Activated T-helper 17 cell treated with anti-CD3 and anti-CD28 coated beads, Interleukin-2, amount 50 U/mL, for 72 hours (primary cell): ENCODE results near the gene LYPD3. TPM values are rescaled to one million over a fixed set of nuclear protein-coding genes. Genes with fewer than 3 reads are reported as not detected.
A peak's percentile ranks its signal among the peaks of the same experiment; 100 is the strongest.
"Not testable (repeated sequence)": the region's sequence is repeated elsewhere in the genome, so short reads cannot be mapped to it uniquely, and the experiment has no call there.

Source experiments
- ATAC-seq: fragments of 150-1000 bp; cut with Tn5 transposase; replicated peaks from 2 replicates; pipeline ENCODE4 v1.10.0; 2021; ENCODE audit warnings: mild to moderate bottlenecking, moderate library complexity
- H3K27ac Mint-ChIP-seq: one replicate; pipeline ENCODE4 v1.8.0; 2022; ENCODE audit warnings: mixed read lengths
- H3K27me3 Mint-ChIP-seq: one replicate; pipeline ENCODE4 v1.8.0; 2022; ENCODE audit warnings: mixed read lengths
- H3K36me3 Mint-ChIP-seq: one replicate; pipeline ENCODE4 v1.8.0; 2022; ENCODE audit warnings: low read depth, mild to moderate bottlenecking, mixed read lengths
- H3K4me1 Mint-ChIP-seq: one replicate; pipeline ENCODE4 v1.8.0; 2022; ENCODE audit warnings: mixed read lengths
- H3K4me3 Mint-ChIP-seq: one replicate; pipeline ENCODE4 v1.8.0; 2022; ENCODE audit warnings: mild to moderate bottlenecking, mixed read lengths
- H3K9me3 Mint-ChIP-seq: one replicate; pipeline ENCODE4 v1.8.0; 2022; ENCODE audit warnings: mixed read lengths
- total RNA-seq, 2 donors: library from RNA; stranded (reverse); gene quantifications; one replicate each; pipeline ENCODE4 v1.2.3, GENCODE V29; 2022

LYPD3 gene
- total RNA-seq, 2 donors from 2014 or later, result 1.0 to 3.0 TPM

DNA sequence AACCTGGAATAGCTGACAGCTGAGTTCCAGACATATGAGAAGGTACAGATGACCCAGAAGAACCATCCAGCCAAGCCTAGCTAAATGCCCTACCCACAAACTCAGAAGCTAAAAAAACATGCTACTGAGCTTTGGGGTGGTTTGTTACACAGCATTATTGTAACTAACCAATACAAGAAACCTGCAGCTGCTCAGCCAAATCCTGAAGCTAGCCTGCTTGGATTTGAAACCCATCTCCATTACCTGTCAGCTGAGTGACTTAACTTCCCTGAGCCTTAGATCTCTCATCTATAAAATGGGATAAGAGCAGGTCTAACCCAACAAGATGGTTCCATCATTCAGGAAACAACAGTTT, 25.7 kb downstream of the LYPD3 start:
- Mint-ChIP-seq H3K4me3 (peak overlapping the region; percentile 65), H3K27me3 (no peaks in the 10 kb centered on the region), H3K36me3 (no peaks in the 10 kb centered on the region), H3K27ac (peak overlapping the region; percentile 14), H3K4me1 (peaks cover 24% of the 10 kb centered on the region), H3K9me3 (no peaks in the 10 kb centered on the region)
- ATAC-seq, result no peak

DNA sequence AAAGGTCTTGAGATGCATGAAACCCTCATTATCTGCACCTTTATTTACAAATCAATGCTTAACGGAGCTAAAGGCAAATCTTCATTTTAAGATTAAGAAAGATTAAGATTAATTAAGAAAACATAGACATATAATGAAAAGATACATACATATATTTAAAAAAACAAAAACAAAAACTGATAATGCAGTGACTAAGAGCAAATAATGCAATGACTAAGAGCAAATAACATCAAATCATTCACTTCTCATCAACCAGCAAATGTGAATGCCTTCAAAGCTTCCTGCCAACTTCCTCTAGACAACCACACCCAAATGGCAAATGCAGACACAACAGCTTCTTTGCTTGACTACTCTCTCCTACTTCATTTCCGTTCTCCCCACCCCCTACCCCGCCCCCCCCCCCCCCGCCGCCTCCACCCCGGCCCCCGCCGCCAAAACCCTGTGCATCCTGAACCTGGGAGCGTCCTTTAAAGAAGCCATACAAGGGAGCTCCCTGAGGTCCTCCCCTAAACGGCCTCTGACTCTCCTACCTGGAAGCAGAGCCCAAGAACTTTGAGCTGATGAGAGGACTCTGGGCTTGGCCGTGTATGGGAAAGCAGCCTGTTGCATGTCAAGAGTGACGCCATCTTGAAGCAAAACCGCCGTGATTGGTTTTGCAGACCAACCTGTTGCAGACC, 26.2 kb downstream of the LYPD3 start:
- Mint-ChIP-seq H3K27me3 (no peaks in the 10 kb centered on the region), H3K27ac (peak overlapping the region; percentile 76), H3K4me3 (peak overlapping the region; percentile 65), H3K4me1 (peaks cover 24% of the 10 kb centered on the region), H3K36me3 (no peaks in the 10 kb centered on the region), H3K9me3 (no peaks in the 10 kb centered on the region)
- peak; percentile 84 for ATAC-seq

DNA sequence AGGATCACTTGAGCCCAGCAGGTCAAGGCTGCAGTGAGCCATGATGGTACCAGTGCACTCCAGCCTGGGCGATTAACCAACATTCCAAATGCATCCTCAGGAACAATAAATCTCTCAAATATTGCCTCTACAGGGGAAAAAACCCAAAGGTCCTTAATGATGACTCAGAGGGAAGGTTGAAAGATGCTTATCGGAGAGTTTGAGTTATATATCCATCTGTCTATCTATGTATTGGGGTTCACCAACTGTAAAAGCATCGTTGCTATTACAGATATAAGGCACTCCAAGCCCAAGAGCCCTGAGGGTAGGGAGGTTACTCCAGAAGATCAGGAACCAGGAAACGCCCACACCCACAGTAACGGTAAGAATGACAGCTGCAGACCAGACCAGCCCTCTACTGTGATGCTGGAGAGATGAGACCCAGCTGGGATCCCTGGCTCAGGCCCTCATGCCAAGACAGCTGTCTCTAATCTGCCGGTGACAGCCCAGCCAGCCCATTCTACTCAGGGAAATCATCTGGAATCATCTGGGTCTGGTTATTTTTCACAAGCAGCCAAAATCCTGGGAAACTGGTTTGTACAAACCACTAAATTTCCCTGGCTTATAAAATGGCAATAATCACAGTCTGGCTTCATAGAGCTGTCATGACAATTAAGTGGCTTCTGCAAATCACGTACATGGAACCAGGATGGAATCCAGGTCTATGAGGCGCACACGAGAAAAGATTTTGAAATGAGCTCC, 26.9 kb downstream of the LYPD3 start:
- no peaks in the 10 kb centered on the region for H3K36me3 Mint-ChIP-seq
- peaks cover 24% of the 10 kb centered on the region for H3K4me1 Mint-ChIP-seq
- no peaks in the 10 kb centered on the region for H3K9me3 Mint-ChIP-seq
- H3K27ac Mint-ChIP-seq, result peak overlapping the region; percentile 76
- peak; percentile 89 for ATAC-seq
- peak overlapping the region; percentile 65 for H3K4me3 Mint-ChIP-seq
- no peaks in the 10 kb centered on the region for H3K27me3 Mint-ChIP-seq

DNA sequence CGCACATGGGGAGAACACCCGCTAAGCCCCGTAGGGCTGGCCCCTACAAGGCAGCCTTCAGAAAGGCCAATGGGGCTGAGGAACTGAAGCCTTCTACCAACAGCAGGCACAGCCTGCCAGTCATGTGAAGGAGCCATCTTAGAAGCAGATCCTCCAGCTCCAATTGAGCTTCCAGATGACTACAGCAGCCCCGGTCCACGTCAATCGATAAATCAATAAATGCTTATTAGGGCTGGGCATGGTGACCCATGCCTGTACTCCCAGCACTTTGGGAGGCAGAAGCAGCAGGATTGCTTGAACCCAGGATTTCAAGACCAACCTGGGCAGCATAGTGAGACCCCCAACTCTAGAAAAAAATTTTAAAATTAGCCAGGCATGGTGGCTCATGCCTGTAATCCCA, 27.7 kb downstream of the LYPD3 start:
- no peaks in the 10 kb centered on the region for H3K36me3 Mint-ChIP-seq
- H3K4me1 Mint-ChIP-seq, result peaks cover 31% of the 10 kb centered on the region
- H3K9me3 Mint-ChIP-seq, result no peaks in the 10 kb centered on the region
- H3K4me3 Mint-ChIP-seq, result peak overlapping the region; percentile 65
- H3K27me3 Mint-ChIP-seq, result no peaks in the 10 kb centered on the region
- H3K27ac Mint-ChIP-seq, result peak overlapping the region; percentile 58
- ATAC-seq, result no peak

DNA sequence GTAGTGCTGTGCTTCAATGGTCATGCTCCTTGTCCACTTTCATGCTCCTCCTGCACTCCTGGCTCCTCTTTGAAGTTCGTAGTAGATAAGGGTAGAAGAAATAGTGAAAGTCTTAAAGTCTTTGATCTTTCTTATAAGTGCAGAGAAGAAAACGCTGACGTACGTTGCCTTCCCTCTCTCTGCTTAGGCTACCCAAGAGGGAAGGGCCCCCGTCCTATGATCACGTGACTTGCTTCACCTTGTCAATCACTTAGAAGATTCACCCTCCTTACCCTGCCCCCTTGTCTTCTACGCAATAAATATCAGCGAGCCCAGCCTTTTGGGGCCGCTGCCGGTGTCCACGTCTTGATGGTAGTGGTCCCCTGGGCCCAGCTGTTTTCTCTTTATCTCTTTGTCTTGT, 28.1 kb downstream of the LYPD3 start:
- H3K9me3 Mint-ChIP-seq, H3K36me3 Mint-ChIP-seq, H3K27me3 Mint-ChIP-seq, H3K4me3 Mint-ChIP-seq, ATAC-seq: not testable (repeated sequence)
- peaks cover 32% of the 10 kb centered on the region for H3K4me1 Mint-ChIP-seq
- H3K27ac Mint-ChIP-seq, result peak overlapping the region; percentile 58

DNA sequence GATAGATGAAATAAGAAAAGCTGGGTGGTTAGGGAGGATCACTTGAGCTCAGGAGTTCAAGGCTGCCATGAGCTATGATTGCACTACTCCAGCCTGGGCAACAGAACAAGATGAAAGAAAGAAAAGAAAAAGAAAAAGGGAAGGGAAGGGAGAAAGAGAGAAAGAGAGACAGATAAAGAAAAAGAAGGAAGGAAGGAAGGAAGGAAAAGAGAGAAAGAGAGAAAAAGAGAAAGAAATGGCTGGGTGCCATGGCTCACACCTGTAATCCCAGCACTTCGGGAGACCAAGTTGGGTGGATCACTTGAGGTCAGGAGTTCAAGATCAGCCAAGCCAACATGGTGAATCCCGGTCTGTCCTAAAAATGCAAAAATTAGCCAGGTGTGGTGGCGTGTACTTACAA, 29.6 kb downstream of the LYPD3 start:
- H3K9me3 Mint-ChIP-seq, result no peaks in the 10 kb centered on the region
- H3K4me3 Mint-ChIP-seq, result no peak overlapping the region
- no peak for ATAC-seq
- no peak overlapping the region for H3K27ac Mint-ChIP-seq
- H3K36me3 Mint-ChIP-seq, result no peaks in the 10 kb centered on the region
- peaks cover 31% of the 10 kb centered on the region for H3K4me1 Mint-ChIP-seq
- no peaks in the 10 kb centered on the region for H3K27me3 Mint-ChIP-seq

DNA sequence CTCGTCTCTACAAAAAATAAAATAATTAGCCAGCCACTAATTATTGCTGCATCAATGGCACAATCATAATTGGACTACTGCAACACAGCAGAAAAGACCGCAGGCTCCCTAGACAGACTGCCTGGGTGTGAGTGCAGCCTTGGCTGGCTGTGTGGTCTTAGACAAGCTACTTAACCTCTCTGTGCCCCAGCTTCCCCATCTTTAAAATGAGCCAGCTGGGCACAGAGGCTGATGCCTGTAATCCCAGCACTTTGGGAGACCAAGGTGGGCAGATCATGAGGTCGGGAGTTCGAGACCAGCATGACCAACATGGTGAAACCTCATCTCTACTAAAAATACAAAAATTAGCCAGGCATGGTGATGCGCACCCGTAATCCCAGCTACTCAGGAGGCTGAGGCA, 31.7 kb downstream of the LYPD3 start:
- Mint-ChIP-seq H3K27me3 (no peaks in the 10 kb centered on the region), H3K4me1 (peaks cover 22% of the 10 kb centered on the region), H3K36me3 (no peaks in the 10 kb centered on the region), H3K9me3 (no peaks in the 10 kb centered on the region), H3K4me3 (no peak overlapping the region), H3K27ac (no peak overlapping the region)
- no peak for ATAC-seq

DNA sequence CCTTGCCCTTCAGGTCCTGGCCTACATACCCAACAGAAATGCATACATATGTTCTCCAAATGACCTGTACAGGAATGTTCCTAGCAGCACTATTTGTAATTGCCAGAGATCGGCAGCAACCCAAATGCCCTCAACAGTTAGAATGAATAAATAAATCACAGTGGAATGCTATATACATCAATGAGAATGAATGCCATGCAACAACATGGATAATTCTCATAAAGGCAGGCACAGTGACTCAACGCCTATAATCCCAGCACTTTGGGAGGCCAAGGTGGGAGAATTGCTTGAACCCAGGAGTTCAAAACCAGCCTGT, 32.1 kb downstream of the LYPD3 start:
- Mint-ChIP-seq H3K36me3 (no peaks in the 10 kb centered on the region), H3K27ac (no peak overlapping the region), H3K27me3 (no peaks in the 10 kb centered on the region), H3K4me1 (peaks cover 18% of the 10 kb centered on the region), H3K4me3 (no peak overlapping the region), H3K9me3 (no peaks in the 10 kb centered on the region)
- ATAC-seq, result no peak

DNA sequence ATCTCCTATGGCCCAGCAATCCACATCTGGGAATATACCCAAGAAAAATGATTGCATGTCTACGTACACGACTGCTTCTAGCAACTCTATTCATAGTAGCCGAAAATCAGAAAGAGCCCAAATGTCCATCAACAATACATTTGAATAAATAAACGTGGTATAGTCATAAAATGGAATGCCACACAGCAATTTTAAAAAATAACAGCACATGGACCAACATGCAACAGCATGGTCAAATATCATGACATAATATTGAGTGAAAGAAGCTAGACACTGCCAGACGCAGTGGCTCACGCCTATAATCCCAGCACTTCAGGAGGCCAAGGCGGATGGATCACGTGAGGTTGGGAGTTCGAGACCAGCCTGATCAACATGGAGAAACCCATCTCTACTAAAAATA, 34.4 kb downstream of the LYPD3 start:
- H3K27ac Mint-ChIP-seq, result no peak overlapping the region
- H3K27me3 Mint-ChIP-seq, result no peaks in the 10 kb centered on the region
- no peaks in the 10 kb centered on the region for H3K36me3 Mint-ChIP-seq
- H3K4me3 Mint-ChIP-seq, result no peak overlapping the region
- ATAC-seq, result no peak
- peaks cover 10% of the 10 kb centered on the region for H3K4me1 Mint-ChIP-seq
- H3K9me3 Mint-ChIP-seq, result no peaks in the 10 kb centered on the region

DNA sequence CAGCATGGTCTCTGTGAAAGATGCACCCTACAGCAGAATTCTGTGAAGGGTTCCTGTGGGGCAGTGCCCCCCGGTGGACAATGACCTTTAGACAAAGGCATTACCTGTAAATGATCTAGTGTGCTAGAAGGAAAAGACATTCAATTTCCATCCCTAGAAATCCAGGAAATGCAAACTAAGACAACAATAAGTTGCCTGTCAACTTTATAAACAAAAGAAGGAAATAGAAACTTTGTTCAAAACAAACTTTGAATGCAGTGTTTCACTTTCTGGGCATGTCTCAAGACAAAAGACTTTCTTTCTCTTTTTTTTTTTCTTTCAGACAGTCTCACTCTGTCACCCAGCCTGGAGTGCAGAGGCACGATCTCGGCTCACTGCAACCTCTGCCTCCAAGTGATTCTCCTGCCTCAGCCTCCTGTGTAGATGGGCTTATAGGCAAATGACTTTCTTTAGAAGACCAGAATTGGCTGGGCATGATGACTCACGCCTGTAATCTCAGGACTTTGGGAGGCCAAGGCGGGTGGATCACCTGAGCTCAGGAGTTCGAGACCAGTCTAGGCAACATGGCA, 35.2 kb downstream of the LYPD3 start:
- no peaks in the 10 kb centered on the region for H3K27me3 Mint-ChIP-seq
- no peak overlapping the region for H3K4me3 Mint-ChIP-seq
- no peak for ATAC-seq
- H3K36me3 Mint-ChIP-seq, result no peaks in the 10 kb centered on the region
- H3K9me3 Mint-ChIP-seq, result no peaks in the 10 kb centered on the region
- no peak overlapping the region for H3K27ac Mint-ChIP-seq
- H3K4me1 Mint-ChIP-seq, result peaks cover 16% of the 10 kb centered on the region

DNA sequence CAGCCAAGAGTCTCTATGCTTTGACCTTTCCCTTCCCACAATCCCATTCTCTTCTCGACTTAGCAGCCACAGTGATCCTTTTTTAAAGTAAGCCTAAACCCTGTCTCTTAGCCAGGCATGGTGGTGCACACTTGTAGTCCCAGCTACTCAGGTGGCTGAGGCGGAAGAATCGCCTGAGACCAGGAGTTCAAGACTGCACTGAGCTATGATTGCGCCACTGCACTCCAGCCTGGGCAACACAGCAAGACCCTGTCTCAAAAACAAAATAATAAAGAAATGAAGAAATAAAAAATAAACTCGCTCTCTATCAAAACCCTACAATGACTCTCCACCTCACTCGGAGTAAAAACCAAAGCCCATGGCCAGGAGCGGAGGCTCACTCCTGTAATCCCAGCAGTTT, 36.0 kb downstream of the LYPD3 start:
- H3K4me1 Mint-ChIP-seq, result peaks cover 21% of the 10 kb centered on the region
- no peaks in the 10 kb centered on the region for H3K36me3 Mint-ChIP-seq
- H3K9me3 Mint-ChIP-seq, result no peaks in the 10 kb centered on the region
- H3K27ac Mint-ChIP-seq, result no peak overlapping the region
- H3K27me3 Mint-ChIP-seq, result no peaks in the 10 kb centered on the region
- H3K4me3 Mint-ChIP-seq, result no peak overlapping the region
- ATAC-seq, result no peak

DNA sequence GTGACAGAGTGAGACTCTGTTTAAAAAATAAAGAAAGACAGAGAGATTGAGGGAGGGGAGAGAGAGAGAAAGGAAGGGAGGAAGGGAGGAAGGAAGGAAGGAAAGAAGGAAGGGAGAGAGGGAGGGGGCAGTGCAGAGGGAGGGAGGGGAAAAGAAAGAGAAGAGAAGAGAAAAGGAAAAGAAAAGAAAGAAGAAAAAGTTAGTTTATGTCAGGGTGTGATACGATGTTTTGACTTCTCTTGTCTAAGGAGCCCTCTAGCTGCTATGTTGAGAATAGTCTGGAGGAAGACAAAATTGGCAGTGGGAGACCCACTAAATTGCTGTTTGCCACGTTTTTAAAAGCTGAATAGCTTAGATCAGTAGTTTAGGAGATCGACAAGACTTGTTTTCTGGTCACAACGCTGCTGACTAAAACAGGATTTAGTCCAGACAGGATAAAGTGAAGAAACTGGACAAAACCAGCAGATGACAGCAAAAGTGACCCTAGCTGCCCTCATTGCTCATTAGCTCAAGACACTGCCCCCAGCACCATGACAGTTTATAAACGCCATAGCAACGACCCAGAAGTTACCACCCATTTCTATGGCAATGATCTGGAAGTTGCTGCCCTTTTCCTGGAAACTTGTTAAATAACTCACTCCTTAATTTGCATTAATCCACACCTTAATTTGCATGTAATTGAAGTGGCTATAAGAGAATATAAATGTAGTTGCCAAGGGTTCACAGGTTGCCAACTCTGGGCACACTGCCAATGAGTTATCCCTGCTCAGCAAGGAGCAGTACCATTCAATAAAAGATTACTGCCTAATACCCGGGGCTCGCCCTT, 39.6 kb downstream of the LYPD3 start:
- H3K4me3 Mint-ChIP-seq, result no peak overlapping the region
- H3K27me3 Mint-ChIP-seq, result peaks cover 6% of the 10 kb centered on the region
- ATAC-seq, result no peak
- H3K4me1 Mint-ChIP-seq, result peaks cover 13% of the 10 kb centered on the region
- H3K27ac Mint-ChIP-seq, result no peak overlapping the region
- no peaks in the 10 kb centered on the region for H3K36me3 Mint-ChIP-seq
- no peaks in the 10 kb centered on the region for H3K9me3 Mint-ChIP-seq

DNA sequence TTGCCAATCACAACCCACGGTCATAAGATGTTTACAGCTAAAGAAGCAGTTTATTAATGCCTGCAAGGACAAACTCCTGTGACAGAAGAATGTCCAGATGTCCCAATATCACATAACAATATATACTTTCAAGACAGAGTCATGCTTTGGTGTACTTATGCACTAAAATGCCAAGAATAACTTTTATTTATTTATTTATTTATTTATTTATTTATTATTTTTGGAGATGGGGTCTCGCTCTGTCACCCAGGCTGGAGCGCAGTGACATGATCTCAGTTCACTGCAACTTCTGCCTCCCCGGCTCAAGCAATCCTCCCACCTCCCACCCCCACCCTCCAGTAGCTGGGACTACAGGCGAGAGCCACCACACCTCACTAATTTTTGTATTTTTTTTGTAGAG, 41.6 kb downstream of the LYPD3 start:
- Mint-ChIP-seq H3K4me3 (no peak overlapping the region), H3K4me1 (peaks cover 13% of the 10 kb centered on the region), H3K9me3 (no peaks in the 10 kb centered on the region), H3K27ac (no peak overlapping the region), H3K27me3 (peaks cover 6% of the 10 kb centered on the region), H3K36me3 (no peaks in the 10 kb centered on the region)
- ATAC-seq, result no peak

DNA sequence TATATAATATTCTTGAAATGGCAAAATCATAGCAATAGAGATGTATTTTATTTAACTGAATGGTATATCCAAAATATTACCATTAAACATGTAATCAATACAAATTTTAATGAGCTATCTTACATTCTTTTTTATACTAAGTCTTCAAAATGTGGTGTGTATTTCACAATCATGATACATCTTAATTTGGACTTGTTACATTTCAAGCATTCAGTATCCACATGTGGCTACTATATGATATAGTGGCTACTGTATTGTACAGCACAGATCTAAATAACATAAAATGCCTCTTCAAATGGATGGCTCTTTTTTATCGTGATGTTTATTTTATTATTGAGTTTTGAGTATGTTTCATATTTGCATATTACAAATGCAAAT, 42.7 kb downstream of the LYPD3 start:
- H3K9me3 Mint-ChIP-seq, result no peaks in the 10 kb centered on the region
- peaks cover 13% of the 10 kb centered on the region for H3K4me1 Mint-ChIP-seq
- H3K4me3 Mint-ChIP-seq, result no peak overlapping the region
- H3K27ac Mint-ChIP-seq, result no peak overlapping the region
- H3K36me3 Mint-ChIP-seq, result no peaks in the 10 kb centered on the region
- ATAC-seq, result no peak
- peaks cover 6% of the 10 kb centered on the region for H3K27me3 Mint-ChIP-seq
